Right lobe of liver (tissue), 6 donors: ENCODE measurements around the gene BLTP3B. TPM values are rescaled to one million over a fixed set of nuclear protein-coding genes. Genes with fewer than 3 reads are reported as not detected.
"Not testable (repeated sequence)": the region's sequence is repeated elsewhere in the genome, so short reads cannot be mapped to it uniquely, and the experiment has no call there.

Experiments used
- ATAC-seq, 4 donors: fragments of 200-7000 bp; cut with Tn5 transposase; one replicate each; pipeline ENCODE4 v1.9.1; 2020; ENCODE audit warnings: mild to moderate bottlenecking in 4 of 4, moderate library complexity in 4 of 4
- DNase-seq, 3 donors: peaks; one replicate each; pipeline ENCODE4 v3.0.0-alpha.2; 2020
- H3K27ac ChIP-seq, 3 donors: fragments of 200-600 bp; one replicate each; pipeline ENCODE4 v1.8.0; 2022
- H3K27me3 ChIP-seq, 2 donors: fragments of 200-600 bp; one replicate each; pipeline ENCODE4 v1.8.0; 2022
- H3K36me3 ChIP-seq, 4 donors: fragments of 200-600 bp; sonication (generic) in 1 of 4; one replicate each; pipeline versions ENCODE4 v1.5.1 to v1.8.0; 2017 to 2022; ENCODE audit warnings: control low read depth in 1 of 4
- H3K4me1 ChIP-seq, 4 donors: fragments of 200-600 bp; sonication (generic) in 1 of 4; one replicate each; pipeline versions ENCODE4 v1.5.1 to v1.8.0; 2017 to 2022; ENCODE audit warnings: control low read depth in 1 of 4
- H3K4me3 ChIP-seq, 3 donors: fragments of 200-600 bp; one replicate each; pipeline ENCODE4 v1.8.0; 2022
- H3K9me3 ChIP-seq, 4 donors: fragments of 200-600 bp; sonication (generic) in 1 of 4; one replicate each; pipeline versions ENCODE4 v1.5.1 to v1.8.0; 2017 to 2022; ENCODE audit warnings: control low read depth in 1 of 4
- POLR2A ChIP-seq: fragments of 450-650 bp; IDR thresholded peaks from one replicate; pipeline ENCODE4 v1.6.1; 2017; ENCODE audit warnings: antibody characterized with exemption, mild to moderate bottlenecking
- WGBS: methylation state at CpG from one replicate; pipeline ENCODE4 v1.1.6; 2018; ENCODE audit warnings: low coverage, low lambda C conversion rate; ENCODE audit not compliant: insufficient coverage; ENCODE audit errors: missing lambda C conversion rate; 5-methylcytosine and 5-hydroxymethylcytosine counted together
- intact Hi-C, 2 donors: fragments of 100-400 bp; cut with DNase I; formaldehyde crosslinking; loops; one replicate each; pipeline versions ENCODE4 v1.11.2 to v1.14.1; 2022
- total RNA-seq, 6 experiments: library from RNA; depleted of rRNA in 2 of 6; stranded (reverse); fragments of >200 nt in 2 of 6; fragmentation: NEBNext Ultra II Directional in 3 of 6; extraction: Animal tissue kit (Norgen Biotek cat#: 25700) in 3 of 6; gene quantifications; one replicate each; pipeline versions ENCODE4 v1.1.0 to v1.2.4, GENCODE V29; 2016 to 2023
- TF ChIP-seq, protein P1 (sequence below), 4 donors: fragments of 200-600 bp in 3 of 4; fragments of 450-650 bp in 1 of 4; IDR thresholded peaks; one replicate each; pipeline versions ENCODE4 v1.5.1 to v1.8.0; 2016 to 2022; ENCODE audit warnings: antibody characterized with exemption in 4 of 4, mild to moderate bottlenecking in 2 of 4
- donor health status: DM: no; HTN: yes; CAD: no.
- donor health status: DM: no; HTN: no; CAD: no.
- donor health status: DM: no; HTN: no; CAD: no.
- donor health status: DM: no; HTN: yes; CAD: no.
- donor health status: DM: no; HTN: yes; CAD: no.

Gene BLTP3B
- total RNA-seq, 6 experiments from 2014 or later = 26.1 to 34.5 (median 29.8) TPM

GRCh38 chr12:100186071-100186470, 43.4 kb upstream of the BLTP3B start:
- ATAC-seq = no peak
- H3K27me3 ChIP-seq = no peaks in the 10 kb centered on the region
- DNase-seq = peak in 1 of 3 donors; percentile 23
- no peaks in the 10 kb centered on the region for H3K36me3 ChIP-seq
- no peak overlapping the region for H3K27ac ChIP-seq
- no peaks in the 10 kb centered on the region for H3K4me1 ChIP-seq
- 63% methylated on average over 6 of the region's 6 CpGs for WGBS
- no peaks in the 10 kb centered on the region for H3K9me3 ChIP-seq
- H3K4me3 ChIP-seq = no peak overlapping the region
- TF ChIP-seq, protein P1, sequence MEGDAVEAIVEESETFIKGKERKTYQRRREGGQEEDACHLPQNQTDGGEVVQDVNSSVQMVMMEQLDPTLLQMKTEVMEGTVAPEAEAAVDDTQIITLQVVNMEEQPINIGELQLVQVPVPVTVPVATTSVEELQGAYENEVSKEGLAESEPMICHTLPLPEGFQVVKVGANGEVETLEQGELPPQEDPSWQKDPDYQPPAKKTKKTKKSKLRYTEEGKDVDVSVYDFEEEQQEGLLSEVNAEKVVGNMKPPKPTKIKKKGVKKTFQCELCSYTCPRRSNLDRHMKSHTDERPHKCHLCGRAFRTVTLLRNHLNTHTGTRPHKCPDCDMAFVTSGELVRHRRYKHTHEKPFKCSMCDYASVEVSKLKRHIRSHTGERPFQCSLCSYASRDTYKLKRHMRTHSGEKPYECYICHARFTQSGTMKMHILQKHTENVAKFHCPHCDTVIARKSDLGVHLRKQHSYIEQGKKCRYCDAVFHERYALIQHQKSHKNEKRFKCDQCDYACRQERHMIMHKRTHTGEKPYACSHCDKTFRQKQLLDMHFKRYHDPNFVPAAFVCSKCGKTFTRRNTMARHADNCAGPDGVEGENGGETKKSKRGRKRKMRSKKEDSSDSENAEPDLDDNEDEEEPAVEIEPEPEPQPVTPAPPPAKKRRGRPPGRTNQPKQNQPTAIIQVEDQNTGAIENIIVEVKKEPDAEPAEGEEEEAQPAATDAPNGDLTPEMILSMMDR (IDR thresholded peaks at IDR 0.05) = no peak
- TF ChIP-seq POLR2A = no peak
- intact Hi-C loops = no loop called here

GRCh38 chr12:100185361-100185894, 42.8 kb upstream of the BLTP3B start:
- WGBS = 63% methylated on average over 2 of the region's 5 CpGs
- intact Hi-C loops = no loop called here
- H3K4me1 ChIP-seq = no peaks in the 10 kb centered on the region
- H3K36me3 ChIP-seq = no peaks in the 10 kb centered on the region
- DNase-seq = peak in 1 of 3 donors; percentile 42
- H3K27ac ChIP-seq = no peak overlapping the region
- peak; percentile 5 to 69 (median 41) for ATAC-seq
- no peak for TF ChIP-seq POLR2A
- TF ChIP-seq, protein P1 (IDR thresholded peaks at IDR 0.05) = no peak
- no peaks in the 10 kb centered on the region for H3K27me3 ChIP-seq
- H3K4me3 ChIP-seq = no peak overlapping the region
- no peaks in the 10 kb centered on the region for H3K9me3 ChIP-seq

GRCh38 chr12:100184549-100185145, 42.0 kb upstream of the BLTP3B start:
- Histone ChIP-seq H3K9me3 (no peaks in the 10 kb centered on the region), H3K27me3 (no peaks in the 10 kb centered on the region), H3K4me3 (no peak overlapping the region), H3K27ac (no peak overlapping the region), H3K4me1 (no peaks in the 10 kb centered on the region), H3K36me3 (no peaks in the 10 kb centered on the region)
- intact Hi-C loops = no loop called here
- ATAC-seq (no peak), DNase-seq (peak in 1 of 3 donors; percentile 21)
- TF ChIP-seq, protein P1 (IDR thresholded peaks at IDR 0.05) = no peak
- no peak for TF ChIP-seq POLR2A
- 87% methylated on average over 7 of the region's 8 CpGs for WGBS

DNA sequence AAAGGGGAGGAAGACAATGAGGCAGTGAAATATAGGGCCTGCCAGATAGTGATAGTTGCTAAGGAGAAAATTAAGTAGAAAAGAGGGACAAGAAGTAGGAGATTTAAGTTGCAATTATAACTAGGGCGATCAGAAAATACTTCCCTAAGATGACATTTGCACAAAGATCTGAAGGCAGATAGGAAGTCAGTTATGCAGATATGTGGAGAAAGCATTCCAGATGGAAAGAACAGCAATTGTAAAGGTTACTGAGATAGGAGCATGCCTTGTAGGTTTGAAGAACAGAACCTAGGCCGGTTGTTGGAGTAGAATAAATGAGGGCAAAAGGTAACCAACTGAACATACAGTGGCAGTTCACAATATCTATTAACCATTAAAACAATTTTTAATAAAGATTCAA, 36.6 kb upstream of the BLTP3B start:
- no peak overlapping the region for H3K4me3 ChIP-seq
- peaks cover 0 to 6% (median 0%) of the 10 kb centered on the region in 4 donors for H3K4me1 ChIP-seq
- H3K36me3 ChIP-seq = no peaks in the 10 kb centered on the region
- DNase-seq (no peak), ATAC-seq (no peak)
- no peaks in the 10 kb centered on the region for H3K9me3 ChIP-seq
- WGBS = 93% methylated on average over 2 of the region's 2 CpGs
- intact Hi-C loops = no loop called here
- no peaks in the 10 kb centered on the region for H3K27me3 ChIP-seq
- H3K27ac ChIP-seq = no peak overlapping the region
- no peak for TF ChIP-seq POLR2A

DNA sequence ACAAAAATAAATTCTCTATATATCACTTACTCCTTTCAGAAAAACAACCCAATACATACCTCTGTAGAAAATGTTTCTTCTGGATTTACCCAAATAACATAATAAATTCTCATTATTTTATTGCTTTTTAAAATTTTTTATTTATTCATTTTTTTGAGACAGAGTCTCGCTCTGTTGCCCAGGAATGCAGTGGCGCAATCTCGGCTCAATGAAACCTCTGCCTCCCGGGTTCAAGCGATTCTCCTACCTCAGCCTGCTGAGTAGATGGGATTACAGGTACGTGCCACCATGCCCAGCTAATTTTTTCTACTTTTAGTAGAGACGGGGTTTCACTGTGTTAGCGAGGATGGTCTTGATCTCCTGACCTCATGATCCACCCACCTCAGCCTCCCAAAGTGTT, 33.8 kb upstream of the BLTP3B start:
- H3K27me3 ChIP-seq, H3K36me3 ChIP-seq, H3K9me3 ChIP-seq, H3K4me3 ChIP-seq, H3K27ac ChIP-seq, intact Hi-C loops, ATAC-seq, H3K4me1 ChIP-seq: not testable (repeated sequence)
- DNase-seq = peak in 1 of 3 donors; percentile 15
- WGBS = 91% methylated on average over 8 of the region's 8 CpGs
